ENCODE measurements around the gene ING4.

- no peak for TF ChIP-seq CTCF (IDR thresholded peaks at IDR 0.05; ENCODE audit: low read depth, low read length, missing input control)
- TF ChIP-seq, protein P1, sequence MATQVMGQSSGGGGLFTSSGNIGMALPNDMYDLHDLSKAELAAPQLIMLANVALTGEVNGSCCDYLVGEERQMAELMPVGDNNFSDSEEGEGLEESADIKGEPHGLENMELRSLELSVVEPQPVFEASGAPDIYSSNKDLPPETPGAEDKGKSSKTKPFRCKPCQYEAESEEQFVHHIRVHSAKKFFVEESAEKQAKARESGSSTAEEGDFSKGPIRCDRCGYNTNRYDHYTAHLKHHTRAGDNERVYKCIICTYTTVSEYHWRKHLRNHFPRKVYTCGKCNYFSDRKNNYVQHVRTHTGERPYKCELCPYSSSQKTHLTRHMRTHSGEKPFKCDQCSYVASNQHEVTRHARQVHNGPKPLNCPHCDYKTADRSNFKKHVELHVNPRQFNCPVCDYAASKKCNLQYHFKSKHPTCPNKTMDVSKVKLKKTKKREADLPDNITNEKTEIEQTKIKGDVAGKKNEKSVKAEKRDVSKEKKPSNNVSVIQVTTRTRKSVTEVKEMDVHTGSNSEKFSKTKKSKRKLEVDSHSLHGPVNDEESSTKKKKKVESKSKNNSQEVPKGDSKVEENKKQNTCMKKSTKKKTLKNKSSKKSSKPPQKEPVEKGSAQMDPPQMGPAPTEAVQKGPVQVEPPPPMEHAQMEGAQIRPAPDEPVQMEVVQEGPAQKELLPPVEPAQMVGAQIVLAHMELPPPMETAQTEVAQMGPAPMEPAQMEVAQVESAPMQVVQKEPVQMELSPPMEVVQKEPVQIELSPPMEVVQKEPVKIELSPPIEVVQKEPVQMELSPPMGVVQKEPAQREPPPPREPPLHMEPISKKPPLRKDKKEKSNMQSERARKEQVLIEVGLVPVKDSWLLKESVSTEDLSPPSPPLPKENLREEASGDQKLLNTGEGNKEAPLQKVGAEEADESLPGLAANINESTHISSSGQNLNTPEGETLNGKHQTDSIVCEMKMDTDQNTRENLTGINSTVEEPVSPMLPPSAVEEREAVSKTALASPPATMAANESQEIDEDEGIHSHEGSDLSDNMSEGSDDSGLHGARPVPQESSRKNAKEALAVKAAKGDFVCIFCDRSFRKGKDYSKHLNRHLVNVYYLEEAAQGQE (IDR thresholded peaks at IDR 0.05): no peak
These were observed 34.0 kb upstream of the ING4 start for GRCh38 chr12:6696690-6697583.

All from liver (tissue), 2 donors.